ENCODE measurements around the gene PERCC1. TPM values are rescaled to one million over a fixed set of nuclear protein-coding genes. Genes with fewer than 3 reads are reported as not detected.

PERCC1 gene
- total and polyA plus RNA-seq, 2 donors = not detected

- 86% methylated on average over 48 of the region's 48 CpGs for WGBS
- H3K4me3 ChIP-seq (ENCODE audit: low read depth, low read length) = no peak overlapping the region
- H3K27ac ChIP-seq (ENCODE audit: low read depth) = no peak overlapping the region
- DNase-seq (ENCODE audit: extremely low spot score) = no peak
- H3K4me1 ChIP-seq (ENCODE audit: insufficient read depth) = no peaks in the 10 kb centered on the region
- H3K36me3 ChIP-seq (ENCODE audit: insufficient read depth) = peaks cover 2% of the 10 kb centered on the region
These were observed 14.0 kb downstream of the PERCC1 start for GRCh38 chr16:1444730-1445517.

GRCh38 chr16:1445518-1446203, 14.8 kb downstream of the PERCC1 start:
- Histone ChIP-seq H3K4me3 (ENCODE audit: low read depth, low read length) (no peak overlapping the region), H3K27ac (ENCODE audit: low read depth) (no peak overlapping the region), H3K36me3 (ENCODE audit: insufficient read depth) (peaks cover 2% of the 10 kb centered on the region), H3K4me1 (ENCODE audit: insufficient read depth) (no peaks in the 10 kb centered on the region)
- DNase-seq (ENCODE audit: extremely low spot score) = no peak
- WGBS = 87% methylated on average over 25 of the region's 25 CpGs

DNA sequence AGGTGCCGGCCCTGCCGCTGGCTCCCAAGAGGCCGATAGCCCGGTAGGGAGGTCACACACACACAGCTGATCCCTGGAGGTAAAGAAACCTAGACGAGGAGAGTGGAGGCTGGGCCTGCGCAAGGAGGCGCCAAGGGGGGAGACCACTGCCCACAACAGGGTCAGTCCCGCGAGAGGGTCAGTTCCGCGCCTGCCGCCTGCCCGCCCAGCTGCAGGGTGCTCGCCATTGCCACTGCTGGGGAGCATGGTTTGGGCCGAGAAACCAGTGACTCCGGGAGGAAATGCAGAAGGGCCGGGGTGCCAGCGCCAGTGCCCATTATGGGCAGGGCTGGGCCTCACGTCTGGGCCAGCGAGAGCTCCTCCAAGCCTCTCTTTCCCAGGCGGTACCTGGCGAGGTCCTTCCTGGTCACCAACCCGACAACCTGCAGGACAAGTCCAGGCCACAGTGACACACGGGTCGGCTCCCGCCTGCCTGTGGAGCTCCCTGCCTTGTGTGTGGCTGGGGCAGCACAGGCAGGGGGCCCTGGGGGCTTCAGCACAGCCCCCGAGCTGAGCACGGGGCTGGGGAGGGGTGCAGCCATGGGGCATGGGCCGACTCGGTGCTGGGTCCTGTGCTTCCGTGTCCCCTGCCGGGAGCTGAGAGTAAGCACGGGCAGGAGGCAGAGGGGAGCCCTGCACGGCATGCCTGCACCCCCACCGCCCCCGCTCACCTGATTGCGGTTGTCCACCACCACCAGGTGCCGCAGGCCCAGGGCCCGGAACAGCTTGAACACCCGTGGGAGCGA, 15.6 kb downstream of the PERCC1 start:
- Histone ChIP-seq H3K4me1 (ENCODE audit: insufficient read depth) (no peaks in the 10 kb centered on the region), H3K4me3 (ENCODE audit: low read depth, low read length) (no peak overlapping the region), H3K36me3 (ENCODE audit: insufficient read depth) (peaks cover 2% of the 10 kb centered on the region), H3K27ac (ENCODE audit: low read depth) (no peak overlapping the region)
- DNase-seq (ENCODE audit: extremely low spot score) = no peak
- 94% methylated on average over 41 of the region's 41 CpGs for WGBS

GRCh38 chr16:1447965-1448364, 17.1 kb downstream of the PERCC1 start:
- DNase-seq (ENCODE audit: extremely low spot score) = no peak
- Histone ChIP-seq H3K27ac (ENCODE audit: low read depth) (no peak overlapping the region), H3K4me1 (ENCODE audit: insufficient read depth) (no peaks in the 10 kb centered on the region), H3K4me3 (ENCODE audit: low read depth, low read length) (no peak overlapping the region), H3K36me3 (ENCODE audit: insufficient read depth) (peaks cover 5% of the 10 kb centered on the region)
- 93% methylated on average over 11 of the region's 11 CpGs for WGBS

- DNase-seq (ENCODE audit: extremely low spot score) = no peak
- Histone ChIP-seq H3K4me1 (ENCODE audit: insufficient read depth) (no peaks in the 10 kb centered on the region), H3K36me3 (ENCODE audit: insufficient read depth) (peaks cover 5% of the 10 kb centered on the region), H3K27ac (ENCODE audit: low read depth) (no peak overlapping the region), H3K4me3 (ENCODE audit: low read depth, low read length) (no peak overlapping the region)
- WGBS = 93% methylated on average over 30 of the region's 30 CpGs
These were observed 17.7 kb downstream of the PERCC1 start for GRCh38 chr16:1448536-1449116.

GRCh38 chr16:1449201-1449788, 18.4 kb downstream of the PERCC1 start:
- peaks cover 5% of the 10 kb centered on the region for H3K36me3 ChIP-seq (ENCODE audit: insufficient read depth)

DNA sequence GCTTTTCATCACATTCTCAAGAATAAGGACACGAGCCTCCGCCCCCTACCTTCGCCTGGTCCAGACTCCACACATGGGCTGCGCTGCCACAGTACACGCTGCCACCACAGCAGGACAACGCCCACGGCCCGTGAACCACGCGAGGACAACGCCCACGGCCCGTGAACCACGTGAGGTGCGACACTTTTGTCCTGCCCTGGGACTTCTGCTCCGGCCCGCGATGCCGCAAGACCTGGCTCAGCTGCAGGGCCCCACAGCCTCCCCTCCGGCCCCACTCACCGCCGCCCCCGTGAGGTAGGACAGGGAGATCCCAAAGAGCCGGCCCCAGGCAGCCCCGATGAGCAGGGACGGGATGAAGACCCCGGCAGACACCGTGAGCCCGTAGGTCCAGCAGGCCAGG, 19.3 kb downstream of the PERCC1 start:
- Histone ChIP-seq H3K4me3 (ENCODE audit: low read depth, low read length) (no peak overlapping the region), H3K4me1 (ENCODE audit: insufficient read depth) (no peaks in the 10 kb centered on the region), H3K27ac (ENCODE audit: low read depth) (no peak overlapping the region), H3K36me3 (ENCODE audit: insufficient read depth) (peaks cover 7% of the 10 kb centered on the region)
- 92% methylated on average over 29 of the region's 29 CpGs for WGBS
- DNase-seq (ENCODE audit: extremely low spot score) = no peak

More at GRCh38 chr16:1449201-1449788, 18.4 kb downstream of the PERCC1 start:
- DNase-seq (ENCODE audit: extremely low spot score) = no peak
- Histone ChIP-seq H3K4me1 (ENCODE audit: insufficient read depth) (no peaks in the 10 kb centered on the region), H3K4me3 (ENCODE audit: low read depth, low read length) (no peak overlapping the region), H3K27ac (ENCODE audit: low read depth) (no peak overlapping the region)
- 95% methylated on average over 25 of the region's 25 CpGs for WGBS

- 97% methylated on average over 21 of the region's 21 CpGs for WGBS
These were observed 20.0 kb downstream of the PERCC1 start for GRCh38 chr16:1450841-1451240.

DNA sequence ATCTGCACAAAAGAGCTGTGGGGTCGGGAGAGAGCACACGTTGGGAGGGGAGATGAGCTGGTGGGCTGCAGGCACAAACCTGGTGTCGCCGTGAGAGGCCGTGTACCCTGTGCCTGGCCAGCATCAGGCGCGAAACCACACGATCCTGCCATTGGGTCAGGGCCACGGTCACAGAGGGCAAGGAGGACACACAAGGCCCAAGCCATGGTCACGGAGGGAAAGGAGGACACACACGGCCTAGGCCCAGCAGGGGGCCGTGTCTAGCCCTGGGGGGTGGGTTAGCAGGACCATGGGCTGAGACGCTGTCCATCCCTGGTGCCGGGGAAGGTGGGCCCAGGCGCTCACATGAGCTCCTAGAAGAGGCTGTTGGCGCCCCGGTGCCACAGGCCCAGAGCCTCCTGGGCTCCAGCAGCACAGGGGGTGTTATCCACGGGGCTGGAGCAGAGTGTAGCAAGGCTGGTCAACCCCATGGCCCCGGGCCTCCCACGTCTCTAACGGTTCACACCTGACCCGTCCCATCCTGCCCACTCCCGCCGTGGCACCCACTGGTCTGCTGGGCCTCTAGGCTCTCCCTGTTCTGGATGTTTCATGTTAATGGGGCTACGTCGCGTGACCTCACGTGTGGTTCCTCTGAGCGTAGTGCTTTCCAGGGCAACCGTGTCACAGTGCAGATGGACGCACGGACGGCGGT, 21.0 kb downstream of the PERCC1 start:
- no peak overlapping the region for H3K27ac ChIP-seq (ENCODE audit: low read depth)
- 95% methylated on average over 34 of the region's 34 CpGs for WGBS
- no peak for DNase-seq (ENCODE audit: extremely low spot score)
- H3K36me3 ChIP-seq (ENCODE audit: insufficient read depth) = peaks cover 9% of the 10 kb centered on the region
- H3K4me3 ChIP-seq (ENCODE audit: low read depth, low read length) = no peak overlapping the region
- H3K4me1 ChIP-seq (ENCODE audit: insufficient read depth) = no peaks in the 10 kb centered on the region

More at GRCh38 chr16:1450841-1451240, 20.0 kb downstream of the PERCC1 start:
- Histone ChIP-seq H3K36me3 (ENCODE audit: insufficient read depth) (peaks cover 7% of the 10 kb centered on the region), H3K4me1 (ENCODE audit: insufficient read depth) (no peaks in the 10 kb centered on the region), H3K27ac (ENCODE audit: low read depth) (no peak overlapping the region), H3K4me3 (ENCODE audit: low read depth, low read length) (no peak overlapping the region)
- no peak for DNase-seq (ENCODE audit: extremely low spot score)

DNA sequence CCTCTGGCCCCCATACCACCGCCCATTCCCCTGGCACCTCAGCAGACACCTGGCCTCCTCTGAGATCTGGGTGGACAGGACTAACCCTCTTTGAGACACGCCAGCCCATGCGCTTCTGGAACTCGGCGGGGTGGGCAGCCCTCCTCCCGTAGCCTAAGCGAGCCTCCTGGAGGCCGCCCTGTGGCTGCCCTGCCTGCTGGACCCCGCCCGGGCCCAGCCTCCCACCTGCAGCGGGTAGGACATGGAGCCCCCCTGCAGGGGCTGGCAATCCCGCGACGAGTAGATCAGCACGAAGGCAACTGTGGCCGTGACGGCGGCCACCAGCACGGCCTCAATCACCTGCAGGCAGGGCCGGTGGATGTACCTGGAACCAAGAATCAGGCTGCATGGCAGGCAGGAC, 21.7 kb downstream of the PERCC1 start:
- peaks cover 9% of the 10 kb centered on the region for H3K36me3 ChIP-seq (ENCODE audit: insufficient read depth)
- H3K4me1 ChIP-seq (ENCODE audit: insufficient read depth) = no peaks in the 10 kb centered on the region
- no peak for DNase-seq (ENCODE audit: extremely low spot score)
- H3K4me3 ChIP-seq (ENCODE audit: low read depth, low read length) = no peak overlapping the region
- WGBS = 94% methylated on average over 20 of the region's 20 CpGs
- H3K27ac ChIP-seq (ENCODE audit: low read depth) = no peak overlapping the region

- Histone ChIP-seq H3K4me3 (ENCODE audit: low read depth, low read length) (no peak overlapping the region), H3K27ac (ENCODE audit: low read depth) (no peak overlapping the region), H3K36me3 (ENCODE audit: insufficient read depth) (peaks cover 9% of the 10 kb centered on the region), H3K4me1 (ENCODE audit: insufficient read depth) (no peaks in the 10 kb centered on the region)
- no peak for DNase-seq (ENCODE audit: extremely low spot score)
- 95% methylated on average over 19 of the region's 19 CpGs for WGBS
These were observed 22.4 kb downstream of the PERCC1 start for GRCh38 chr16:1453316-1453715.

GRCh38 chr16:1454561-1454960, 23.7 kb downstream of the PERCC1 start:
- 89% methylated on average over 17 of the region's 17 CpGs for WGBS
- DNase-seq (ENCODE audit: extremely low spot score) = no peak
- no peak overlapping the region for H3K4me3 ChIP-seq (ENCODE audit: low read depth, low read length)

More at GRCh38 chr16:1454561-1454960, 23.7 kb downstream of the PERCC1 start:
- Histone ChIP-seq H3K36me3 (ENCODE audit: insufficient read depth) (peaks cover 7% of the 10 kb centered on the region), H3K27ac (ENCODE audit: low read depth) (no peak overlapping the region), H3K4me1 (ENCODE audit: insufficient read depth) (no peaks in the 10 kb centered on the region)

All from urinary bladder (tissue), 4 donors.